GM12801 (cell line): ENCODE results near the gene DMD.

Experiments used
- TF ChIP-seq, protein P1 (sequence below): IDR thresholded peaks from one replicate; pipeline ENCODE4 v1.5.1; 2011; ENCODE audit warnings: control low read depth; ENCODE audit not compliant: insufficient read length; ENCODE audit errors: extremely low read depth

DMD gene

DNA sequence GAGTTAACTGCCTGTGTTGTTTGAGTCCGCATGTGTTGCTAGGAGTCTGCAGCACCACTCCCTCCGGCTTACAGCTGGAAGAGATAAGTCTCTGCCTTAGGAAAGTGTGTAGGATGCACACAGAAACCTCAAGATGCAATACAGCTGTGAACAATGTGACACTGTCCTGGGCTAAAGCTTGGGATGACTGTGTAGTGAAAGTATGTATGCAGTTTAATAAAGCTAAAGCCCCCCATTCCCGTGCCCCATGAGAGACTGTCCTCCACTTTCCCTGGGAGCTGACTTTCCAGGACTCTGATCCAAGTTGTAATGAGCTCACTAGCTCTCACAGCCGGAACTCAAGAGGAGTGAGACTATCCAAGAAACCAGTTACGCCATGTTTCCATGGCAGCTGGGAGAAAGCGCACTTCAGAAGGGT lies 1982.9 kb downstream of the DMD start:
- TF ChIP-seq, protein P1, sequence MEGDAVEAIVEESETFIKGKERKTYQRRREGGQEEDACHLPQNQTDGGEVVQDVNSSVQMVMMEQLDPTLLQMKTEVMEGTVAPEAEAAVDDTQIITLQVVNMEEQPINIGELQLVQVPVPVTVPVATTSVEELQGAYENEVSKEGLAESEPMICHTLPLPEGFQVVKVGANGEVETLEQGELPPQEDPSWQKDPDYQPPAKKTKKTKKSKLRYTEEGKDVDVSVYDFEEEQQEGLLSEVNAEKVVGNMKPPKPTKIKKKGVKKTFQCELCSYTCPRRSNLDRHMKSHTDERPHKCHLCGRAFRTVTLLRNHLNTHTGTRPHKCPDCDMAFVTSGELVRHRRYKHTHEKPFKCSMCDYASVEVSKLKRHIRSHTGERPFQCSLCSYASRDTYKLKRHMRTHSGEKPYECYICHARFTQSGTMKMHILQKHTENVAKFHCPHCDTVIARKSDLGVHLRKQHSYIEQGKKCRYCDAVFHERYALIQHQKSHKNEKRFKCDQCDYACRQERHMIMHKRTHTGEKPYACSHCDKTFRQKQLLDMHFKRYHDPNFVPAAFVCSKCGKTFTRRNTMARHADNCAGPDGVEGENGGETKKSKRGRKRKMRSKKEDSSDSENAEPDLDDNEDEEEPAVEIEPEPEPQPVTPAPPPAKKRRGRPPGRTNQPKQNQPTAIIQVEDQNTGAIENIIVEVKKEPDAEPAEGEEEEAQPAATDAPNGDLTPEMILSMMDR, result no peak

DNA sequence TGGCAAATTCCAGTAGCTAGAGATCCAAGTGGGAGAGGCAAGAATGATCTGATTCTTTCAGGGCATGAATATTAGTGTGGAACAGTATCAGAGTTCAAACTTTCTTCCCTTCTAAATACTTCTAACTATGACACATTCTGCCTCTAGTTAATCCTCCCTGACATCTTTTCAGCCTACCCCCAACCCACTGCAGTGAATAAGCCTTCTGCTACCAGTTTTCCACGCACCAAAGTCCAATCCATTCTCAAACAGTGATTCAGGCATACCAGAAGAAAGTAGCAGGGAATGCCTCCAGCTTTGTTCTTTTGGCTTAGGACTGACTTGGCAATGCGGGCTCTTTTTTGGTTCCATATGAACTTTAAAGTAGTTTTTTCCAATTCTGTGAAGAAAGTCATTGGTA lies 1984.1 kb downstream of the DMD start:
- TF ChIP-seq, protein P1, result no peak

DNA sequence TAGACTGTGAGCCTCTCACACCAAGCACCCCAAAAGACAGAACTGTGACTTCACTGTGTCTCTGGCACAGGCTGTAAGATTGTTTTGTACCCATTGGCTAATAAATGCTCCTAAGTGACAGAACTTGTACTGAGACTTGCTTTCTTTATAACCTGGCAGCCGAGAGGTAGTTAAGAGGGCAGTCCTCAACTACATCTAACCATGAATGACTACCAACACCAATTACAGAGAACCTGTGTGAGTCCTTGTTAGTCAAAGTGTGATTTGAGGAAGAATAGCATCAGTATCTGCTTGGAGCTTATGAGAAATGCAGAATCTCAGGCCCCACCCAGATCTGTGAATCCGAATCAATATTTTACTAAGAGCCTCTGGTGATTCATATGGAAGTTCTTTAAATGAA lies 1985.5 kb downstream of the DMD start:
- TF ChIP-seq, protein P1, result no peak

DNA sequence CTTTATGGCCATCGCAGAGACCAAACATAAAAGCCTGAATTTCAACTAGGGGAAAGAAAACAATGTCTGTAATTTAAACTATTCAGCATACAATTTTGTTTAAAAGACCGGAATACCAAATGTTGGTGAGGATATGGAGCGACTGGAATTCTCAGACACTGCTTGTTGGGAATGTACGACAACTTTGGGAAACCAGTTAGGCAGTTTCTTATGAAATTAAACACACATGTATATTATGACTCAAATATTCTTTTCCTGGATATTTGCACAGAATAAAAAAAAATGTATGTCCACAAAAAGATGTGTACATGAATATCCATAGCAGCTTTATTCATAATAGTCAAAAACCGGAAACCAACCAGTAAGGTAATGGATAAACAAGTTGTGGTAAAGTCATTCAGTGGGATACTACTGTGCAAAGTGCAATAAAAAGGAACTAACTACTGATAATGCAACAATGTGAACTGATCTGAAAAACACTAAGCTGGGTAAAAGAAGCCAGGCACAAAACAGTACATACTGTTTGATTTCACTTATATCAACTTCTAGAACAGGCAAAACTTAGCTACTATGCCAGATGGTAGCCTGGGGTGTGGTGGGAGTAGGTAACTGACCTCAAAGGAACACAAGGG lies 1986.9 kb downstream of the DMD start:
- TF ChIP-seq, protein P1, result no peak

DNA sequence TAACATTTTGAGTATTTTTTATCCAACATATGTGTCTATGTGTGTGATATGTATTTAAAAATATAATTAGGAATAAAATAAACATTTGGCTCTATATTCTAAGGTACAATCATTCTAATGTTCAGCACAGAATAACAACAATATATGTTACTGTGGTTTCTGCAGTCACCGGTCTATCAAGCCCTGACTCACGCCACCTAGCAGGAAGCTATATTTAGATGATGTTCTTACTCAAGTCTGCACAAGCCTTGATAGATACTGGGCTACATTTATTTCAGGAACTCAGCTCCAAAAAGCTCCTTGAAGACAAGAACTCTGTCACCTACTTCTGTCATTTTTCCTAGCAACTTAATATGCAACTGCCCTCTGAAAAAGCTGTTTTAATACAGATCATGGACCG lies 1987.5 kb downstream of the DMD start:
- TF ChIP-seq, protein P1, result no peak

DNA sequence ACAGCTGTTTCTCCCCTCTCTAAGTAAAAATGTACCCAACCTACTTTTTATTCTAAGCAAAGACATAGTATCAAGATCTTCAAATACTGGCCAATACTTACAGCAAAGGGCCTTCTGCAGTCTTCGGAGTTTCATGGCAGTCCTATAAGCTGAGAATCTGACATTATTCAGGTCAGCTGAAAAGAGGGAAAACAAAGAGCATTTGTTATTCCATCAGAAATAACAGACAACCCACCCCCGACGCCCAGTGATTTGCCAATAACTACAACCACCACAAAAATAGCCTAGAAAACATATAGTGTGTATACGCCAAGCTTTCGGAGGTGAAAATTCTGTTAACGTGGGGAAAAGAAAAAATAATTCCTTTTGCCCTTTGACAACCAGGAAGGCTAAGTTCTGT lies 1988.4 kb downstream of the DMD start:
- TF ChIP-seq, protein P1, result no peak

DNA sequence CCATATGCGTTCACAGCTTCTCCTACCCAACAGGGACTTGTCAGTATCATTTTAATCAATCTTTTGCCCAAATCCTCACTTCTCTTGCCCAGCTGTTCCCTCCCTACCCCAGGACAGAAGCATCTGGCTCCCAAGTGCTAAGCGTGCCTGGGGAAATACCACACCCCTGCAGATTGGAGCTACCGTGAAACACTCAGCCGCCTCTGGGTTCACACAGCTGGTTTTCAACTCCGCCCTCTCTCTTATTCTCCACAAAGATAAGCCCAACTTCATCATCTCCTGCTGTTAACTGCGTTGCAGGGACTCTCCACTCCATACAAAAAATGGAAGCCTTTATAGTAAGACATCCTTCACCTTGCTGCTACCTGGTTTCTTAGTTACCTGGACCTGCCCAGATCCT lies 1992.2 kb downstream of the DMD start:
- TF ChIP-seq, protein P1, result no peak

DNA sequence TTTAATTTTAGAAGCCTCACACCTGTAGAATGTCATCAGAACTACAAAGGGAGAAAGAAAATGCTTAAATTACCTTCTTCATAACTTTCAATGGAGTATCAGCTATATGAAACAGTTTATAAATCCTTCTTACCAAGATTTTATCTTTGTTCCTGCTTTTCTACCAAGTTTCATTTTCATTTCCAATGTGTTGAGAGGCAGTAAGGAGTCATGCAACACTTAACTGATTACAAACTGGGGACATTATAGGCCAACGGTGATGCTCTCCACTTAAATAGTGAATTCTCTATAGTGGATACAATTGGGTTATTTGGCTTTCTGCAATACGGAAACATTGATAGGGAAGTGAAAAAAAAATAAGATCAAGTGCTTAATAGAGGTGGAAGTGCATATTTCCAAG lies 1994.3 kb downstream of the DMD start:
- TF ChIP-seq, protein P1, result no peak
